ENCODE measurements around the gene PLD1. TPM values are rescaled to one million over a fixed set of nuclear protein-coding genes. Genes with fewer than 3 reads are reported as not detected.

Gene PLD1
- total RNA-seq, 1 experiment from 2014 or later, result 5.3 TPM

DNA sequence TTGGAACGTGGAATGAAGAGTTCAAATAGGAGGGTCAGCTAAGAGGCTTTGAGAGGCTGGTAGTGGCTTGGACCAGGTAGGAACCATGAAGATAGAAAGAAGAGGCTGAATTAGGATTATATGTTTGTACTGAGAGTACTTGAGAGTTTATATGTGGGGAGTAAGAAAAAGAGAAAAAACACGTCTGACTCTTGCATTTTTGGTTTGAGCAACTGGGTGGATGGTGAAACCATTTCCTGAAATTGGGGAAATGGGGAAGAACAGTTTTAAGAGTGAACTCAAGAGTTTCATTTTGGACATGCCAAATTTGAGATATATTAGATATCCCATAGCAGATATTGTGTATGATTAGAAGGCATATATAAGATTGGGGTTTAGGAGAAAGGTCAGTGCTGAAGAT, 257.2 kb downstream of the PLD1 start:
- intact Hi-C loops (cut with micrococcal nuclease; ENCODE audit: unreplicated experiment), result no loop called here
- H3K9me3 ChIP-seq, result no peaks in the 10 kb centered on the region
- ChIA-PET POLR2A (no interaction called here), CTCF (no interaction called here)
- Mint-ChIP-seq H3K27me3 (ENCODE audit: insufficient read depth, unreplicated experiment) (no peaks in the 10 kb centered on the region), H3K9me3 (ENCODE audit: unreplicated experiment) (no peaks in the 10 kb centered on the region), H3K27ac (ENCODE audit: unreplicated experiment) (no peak overlapping the region), H3K4me1 (ENCODE audit: low read depth, unreplicated experiment) (no peaks in the 10 kb centered on the region), H3K36me3 (ENCODE audit: insufficient read depth, unreplicated experiment) (no peaks in the 10 kb centered on the region), H3K4me3 (ENCODE audit: unreplicated experiment) (no peak overlapping the region)
- DNase-seq, result no peak
- no peak overlapping the region for H3K4me3 ChIP-seq (ENCODE audit: low read depth, low read length)
- TF ChIP-seq, protein P1, sequence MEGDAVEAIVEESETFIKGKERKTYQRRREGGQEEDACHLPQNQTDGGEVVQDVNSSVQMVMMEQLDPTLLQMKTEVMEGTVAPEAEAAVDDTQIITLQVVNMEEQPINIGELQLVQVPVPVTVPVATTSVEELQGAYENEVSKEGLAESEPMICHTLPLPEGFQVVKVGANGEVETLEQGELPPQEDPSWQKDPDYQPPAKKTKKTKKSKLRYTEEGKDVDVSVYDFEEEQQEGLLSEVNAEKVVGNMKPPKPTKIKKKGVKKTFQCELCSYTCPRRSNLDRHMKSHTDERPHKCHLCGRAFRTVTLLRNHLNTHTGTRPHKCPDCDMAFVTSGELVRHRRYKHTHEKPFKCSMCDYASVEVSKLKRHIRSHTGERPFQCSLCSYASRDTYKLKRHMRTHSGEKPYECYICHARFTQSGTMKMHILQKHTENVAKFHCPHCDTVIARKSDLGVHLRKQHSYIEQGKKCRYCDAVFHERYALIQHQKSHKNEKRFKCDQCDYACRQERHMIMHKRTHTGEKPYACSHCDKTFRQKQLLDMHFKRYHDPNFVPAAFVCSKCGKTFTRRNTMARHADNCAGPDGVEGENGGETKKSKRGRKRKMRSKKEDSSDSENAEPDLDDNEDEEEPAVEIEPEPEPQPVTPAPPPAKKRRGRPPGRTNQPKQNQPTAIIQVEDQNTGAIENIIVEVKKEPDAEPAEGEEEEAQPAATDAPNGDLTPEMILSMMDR (IDR thresholded peaks at IDR 0.05; ENCODE audit: insufficient read depth in 1 of 2, low read depth in 1 of 2, low read length in 1 of 2, severe bottlenecking in 1 of 2, unreplicated experiment in 1 of 2), result no peak
- H3K27me3 ChIP-seq (replicated peaks; ENCODE audit: control insufficient read depth, insufficient read depth, low read length), result no peaks in the 10 kb centered on the region
- BruUV-seq (replicated peaks), result no TSS peak
- no peaks in the 10 kb centered on the region for H3K36me3 ChIP-seq (ENCODE audit: control insufficient read depth, insufficient read depth, low read length)
- 0 out of 2 replicates have a peak, but pooled peaks cover 3% of the 10 kb centered on the region for H3K4me1 ChIP-seq

DNA sequence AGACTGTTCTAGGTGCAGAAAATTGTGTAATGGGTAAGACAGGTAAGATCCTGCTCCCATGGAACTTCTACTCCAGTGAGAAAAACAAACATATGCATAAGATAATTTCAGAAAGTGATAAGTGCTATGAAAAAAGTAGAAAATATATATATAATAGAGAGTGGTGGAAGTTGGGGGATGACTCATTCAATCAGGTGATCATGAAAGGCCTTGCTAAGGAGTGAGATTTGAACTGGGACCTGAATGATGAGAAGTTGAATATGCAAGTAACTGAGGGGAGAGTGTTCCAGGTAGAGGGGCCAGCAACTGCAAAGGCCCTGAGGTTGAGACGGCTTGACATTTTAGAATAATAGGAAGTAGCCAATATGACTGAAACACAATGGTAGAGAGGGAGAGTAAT, 257.8 kb downstream of the PLD1 start:
- POLR2A ChIA-PET, result no interaction called here
- H3K4me3 Mint-ChIP-seq (ENCODE audit: unreplicated experiment), result no peak overlapping the region

DNA sequence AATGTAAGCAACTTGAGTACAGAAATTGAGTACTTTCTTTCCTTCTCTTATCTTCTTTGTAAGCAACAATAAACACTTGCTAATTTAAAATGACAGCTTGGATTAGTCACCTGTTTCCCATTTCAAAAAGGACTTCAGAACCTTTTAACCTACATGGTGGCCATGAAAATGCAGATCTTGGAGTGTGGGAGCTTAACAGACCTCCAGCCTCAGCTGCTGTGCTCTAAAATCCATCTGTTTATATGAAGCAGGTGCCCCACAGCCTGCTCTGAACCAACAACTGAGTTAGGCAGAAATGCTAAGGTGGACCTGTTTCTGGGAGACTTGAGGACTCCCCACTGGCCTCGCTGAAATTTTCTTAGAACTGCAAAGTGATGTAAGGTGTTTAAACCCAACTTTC, 259.0 kb downstream of the PLD1 start:
- Mint-ChIP-seq H3K4me1 (ENCODE audit: low read depth, unreplicated experiment) (no peaks in the 10 kb centered on the region), H3K4me3 (ENCODE audit: unreplicated experiment) (no peak overlapping the region), H3K9me3 (ENCODE audit: unreplicated experiment) (no peaks in the 10 kb centered on the region), H3K27ac (ENCODE audit: unreplicated experiment) (no peak overlapping the region), H3K27me3 (ENCODE audit: insufficient read depth, unreplicated experiment) (no peaks in the 10 kb centered on the region), H3K36me3 (ENCODE audit: insufficient read depth, unreplicated experiment) (no peaks in the 10 kb centered on the region)
- ChIA-PET CTCF (no interaction called here), POLR2A (no interaction called here)
- no TSS peak for BruUV-seq (replicated peaks)
- intact Hi-C loops (cut with micrococcal nuclease; ENCODE audit: unreplicated experiment), result no loop called here
- no peaks in the 10 kb centered on the region for H3K36me3 ChIP-seq (ENCODE audit: control insufficient read depth, insufficient read depth, low read length)
- no peaks in the 10 kb centered on the region for H3K27me3 ChIP-seq (replicated peaks; ENCODE audit: control insufficient read depth, insufficient read depth, low read length)
- H3K4me3 ChIP-seq (ENCODE audit: low read depth, low read length), result no peak overlapping the region
- no peak for DNase-seq
- H3K9me3 ChIP-seq, result no peaks in the 10 kb centered on the region
- 0 out of 2 replicates have a peak, but pooled peaks cover 3% of the 10 kb centered on the region for H3K4me1 ChIP-seq
- TF ChIP-seq, protein P1 (IDR thresholded peaks at IDR 0.05; ENCODE audit: insufficient read depth in 1 of 2, low read depth in 1 of 2, low read length in 1 of 2, severe bottlenecking in 1 of 2, unreplicated experiment in 1 of 2), result no peak

More for the DNA sequence above, 257.8 kb downstream of the PLD1 start:
- H3K9me3 ChIP-seq, result no peaks in the 10 kb centered on the region
- H3K27me3 ChIP-seq (replicated peaks; ENCODE audit: control insufficient read depth, insufficient read depth, low read length), result no peaks in the 10 kb centered on the region
- TF ChIP-seq, protein P1 (IDR thresholded peaks at IDR 0.05; ENCODE audit: insufficient read depth in 1 of 2, low read depth in 1 of 2, low read length in 1 of 2, severe bottlenecking in 1 of 2, unreplicated experiment in 1 of 2), result no peak
- DNase-seq, result no peak
- H3K27me3 Mint-ChIP-seq (ENCODE audit: insufficient read depth, unreplicated experiment), result no peaks in the 10 kb centered on the region
- no peaks in the 10 kb centered on the region for H3K36me3 ChIP-seq (ENCODE audit: control insufficient read depth, insufficient read depth, low read length)
- H3K4me1 ChIP-seq, result 0 out of 2 replicates have a peak, but pooled peaks cover 3% of the 10 kb centered on the region
- CTCF ChIA-PET, result no interaction called here
- no peak overlapping the region for H3K4me3 ChIP-seq (ENCODE audit: low read depth, low read length)
- H3K9me3 Mint-ChIP-seq (ENCODE audit: unreplicated experiment), result no peaks in the 10 kb centered on the region
- no peaks in the 10 kb centered on the region for H3K36me3 Mint-ChIP-seq (ENCODE audit: insufficient read depth, unreplicated experiment)
- BruUV-seq (replicated peaks), result no TSS peak
- H3K27ac Mint-ChIP-seq (ENCODE audit: unreplicated experiment), result no peak overlapping the region
- intact Hi-C loops (cut with micrococcal nuclease; ENCODE audit: unreplicated experiment), result no loop called here
- H3K4me1 Mint-ChIP-seq (ENCODE audit: low read depth, unreplicated experiment), result no peaks in the 10 kb centered on the region

Other genes with a start within 250 kb of the PLD1 start
- not detected in 2 replicates for gene TMEM212, start 32.9 kb upstream of the PLD1 start, total RNA-seq (2022)
- 59.8 and 63.5 TPM in 2 replicates for gene FNDC3B, start 229.1 kb upstream of the PLD1 start, total RNA-seq (2022)

Measured in Caco-2 (cell line).